ENCODE results near the gene AUTS2. TPM values are rescaled to one million over a fixed set of nuclear protein-coding genes. Genes with fewer than 3 reads are reported as not detected.

Gene AUTS2
- total RNA-seq, 1 experiment from 2014 or later, result 256 TPM

DNA sequence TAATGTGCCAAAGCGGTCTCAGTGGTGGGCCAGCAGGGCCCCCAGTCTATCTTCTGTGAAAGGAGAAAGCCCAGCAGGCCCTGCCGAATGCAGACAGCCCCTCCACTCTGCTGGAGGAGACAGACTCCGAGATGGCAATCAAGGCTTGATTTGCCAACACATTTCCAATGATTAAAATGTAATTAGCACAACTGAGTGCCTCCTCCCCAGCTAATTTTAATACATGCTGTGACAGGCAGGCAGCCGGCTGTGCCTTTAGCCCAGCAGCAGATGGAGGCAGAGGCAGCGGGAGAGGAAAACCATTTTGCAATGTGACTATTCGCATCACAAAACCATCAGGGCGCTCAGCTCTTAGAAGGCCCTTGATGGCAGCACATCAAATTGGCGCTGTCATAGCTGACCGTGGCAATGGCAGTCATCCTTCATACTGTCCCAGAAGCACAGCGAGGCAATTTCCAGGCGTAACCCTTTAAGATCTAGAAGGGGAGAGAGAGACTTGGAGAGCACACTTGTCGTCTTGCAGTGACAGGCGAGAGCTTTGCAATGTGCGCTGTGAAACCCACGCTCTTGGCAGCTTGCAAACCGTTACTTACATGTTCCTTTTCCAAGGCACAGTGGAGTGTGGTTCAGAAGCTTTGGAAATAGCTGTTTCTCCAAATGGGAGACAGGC is 818.8 kb downstream of the AUTS2 start:
- peaks cover 12% of the 10 kb centered on the region for H3K27me3 Mint-ChIP-seq (ENCODE audit: low read depth)
- no peak overlapping the region for H3K18ac ChIP-seq (ENCODE audit: insufficient read length, low read depth, low read length)
- WGBS (ENCODE audit: extremely low coverage, insufficient read length, low lambda C conversion rate), result no CpG with 5 or more reads among the region's 16 CpGs
- no peaks in the 10 kb centered on the region for H3K9me3 ChIP-seq (ENCODE audit: control insufficient read depth, low read depth, low read length)
- no peak overlapping the region for H2AK5ac ChIP-seq (ENCODE audit: insufficient read length, low read length)
- H2BK5ac ChIP-seq (ENCODE audit: insufficient read length, low read length), result no peak overlapping the region
- H2BK15ac ChIP-seq (ENCODE audit: low read depth, low read length), result no peak overlapping the region
- H3K4me1 Mint-ChIP-seq, result peaks cover 50% of the 10 kb centered on the region in 2 experiments
- no peak overlapping the region for H4K8ac ChIP-seq (replicated peaks; ENCODE audit: insufficient read length, low read depth, low read length)
- H3K4ac ChIP-seq (ENCODE audit: low read depth, low read length), result no peak overlapping the region
- no peak overlapping the region for H3K4me2 ChIP-seq (ENCODE audit: insufficient read depth, insufficient read length, low read length)
- no peak overlapping the region for H2BK12ac ChIP-seq (ENCODE audit: insufficient read length, low read depth, low read length)
- H3K27ac ChIP-seq (ENCODE audit: insufficient read length, low read depth, low read length), result no peak overlapping the region
- no peaks in the 10 kb centered on the region for H4K20me1 ChIP-seq (ENCODE audit: control insufficient read depth, insufficient read depth, insufficient read length)
- H2BK120ac ChIP-seq (ENCODE audit: low read depth, low read length, poor library complexity, severe bottlenecking), result no peak overlapping the region
- no peak overlapping the region for H3K23ac ChIP-seq (ENCODE audit: insufficient read length, low read depth, low read length)
- no peak overlapping the region for H3K9ac ChIP-seq (ENCODE audit: extremely low read depth, insufficient read length, low read length)
- no peaks in the 10 kb centered on the region for H3K27me3 ChIP-seq (ENCODE audit: insufficient read depth, low read length)
- no peak overlapping the region for H2AFZ ChIP-seq (ENCODE audit: low read length)
- peaks cover 6% of the 10 kb centered on the region; the same call in 1 of the 2 replicates for H3K4me1 ChIP-seq (ENCODE audit: insufficient read depth, low read length)
- no peak overlapping the region for H2BK20ac ChIP-seq (ENCODE audit: low read depth, low read length, poor library complexity, severe bottlenecking)
- DNase-seq, result peak; percentile 59
- no peaks in the 10 kb centered on the region for H3K36me3 Mint-ChIP-seq (ENCODE audit: insufficient read depth in 1 of 3, low read depth in 3 of 3)
- no peak overlapping the region for H3K14ac ChIP-seq (ENCODE audit: insufficient read depth, low read length)
- no peaks in the 10 kb centered on the region for H3K79me1 ChIP-seq (ENCODE audit: insufficient read depth, low read depth, low read length, poor library complexity, severe bottlenecking)
- no peak overlapping the region for H4K91ac ChIP-seq (ENCODE audit: insufficient read length, low read depth, low read length)
- H4K5ac ChIP-seq (ENCODE audit: insufficient read length, low read depth, low read length), result no peak overlapping the region
- H3K9me3 Mint-ChIP-seq, result no peaks in the 10 kb centered on the region
- H3K79me2 ChIP-seq (ENCODE audit: insufficient read depth, low read length), result no peaks in the 10 kb centered on the region
- no peak overlapping the region for H3K4me3 Mint-ChIP-seq
- H3T11ph ChIP-seq (ENCODE audit: low read length), result no peak overlapping the region
- H3K27ac Mint-ChIP-seq, result peak overlapping the region in 2 of 3 experiments; percentile 28 to 66; a peak in 2 of 7 replicates
- TF ChIP-seq, protein P1, sequence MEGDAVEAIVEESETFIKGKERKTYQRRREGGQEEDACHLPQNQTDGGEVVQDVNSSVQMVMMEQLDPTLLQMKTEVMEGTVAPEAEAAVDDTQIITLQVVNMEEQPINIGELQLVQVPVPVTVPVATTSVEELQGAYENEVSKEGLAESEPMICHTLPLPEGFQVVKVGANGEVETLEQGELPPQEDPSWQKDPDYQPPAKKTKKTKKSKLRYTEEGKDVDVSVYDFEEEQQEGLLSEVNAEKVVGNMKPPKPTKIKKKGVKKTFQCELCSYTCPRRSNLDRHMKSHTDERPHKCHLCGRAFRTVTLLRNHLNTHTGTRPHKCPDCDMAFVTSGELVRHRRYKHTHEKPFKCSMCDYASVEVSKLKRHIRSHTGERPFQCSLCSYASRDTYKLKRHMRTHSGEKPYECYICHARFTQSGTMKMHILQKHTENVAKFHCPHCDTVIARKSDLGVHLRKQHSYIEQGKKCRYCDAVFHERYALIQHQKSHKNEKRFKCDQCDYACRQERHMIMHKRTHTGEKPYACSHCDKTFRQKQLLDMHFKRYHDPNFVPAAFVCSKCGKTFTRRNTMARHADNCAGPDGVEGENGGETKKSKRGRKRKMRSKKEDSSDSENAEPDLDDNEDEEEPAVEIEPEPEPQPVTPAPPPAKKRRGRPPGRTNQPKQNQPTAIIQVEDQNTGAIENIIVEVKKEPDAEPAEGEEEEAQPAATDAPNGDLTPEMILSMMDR (conservative IDR thresholded peaks at IDR 0.05), result peak; percentile 35; the same call in 2 of the 3 replicates
- no peak overlapping the region for H3K56ac ChIP-seq (ENCODE audit: insufficient read length, low read depth, low read length)
- no peaks in the 10 kb centered on the region for H3K23me2 ChIP-seq (ENCODE audit: insufficient read length, low read depth, low read length, poor library complexity, severe bottlenecking)

All from H9 (cell line).